Activated effector memory CD4-positive, alpha-beta T cell treated with anti-CD3 and anti-CD28 coated beads, Interleukin-2, amount 50 U/mL, for 16 hours (primary cell): Measurements from ENCODE around the gene SH3PXD2A.

ENCODE experiments used
- DNase-seq: peaks from one replicate; pipeline ENCODE4 v3.0.0-alpha.2; 2020

SH3PXD2A gene

DNA sequence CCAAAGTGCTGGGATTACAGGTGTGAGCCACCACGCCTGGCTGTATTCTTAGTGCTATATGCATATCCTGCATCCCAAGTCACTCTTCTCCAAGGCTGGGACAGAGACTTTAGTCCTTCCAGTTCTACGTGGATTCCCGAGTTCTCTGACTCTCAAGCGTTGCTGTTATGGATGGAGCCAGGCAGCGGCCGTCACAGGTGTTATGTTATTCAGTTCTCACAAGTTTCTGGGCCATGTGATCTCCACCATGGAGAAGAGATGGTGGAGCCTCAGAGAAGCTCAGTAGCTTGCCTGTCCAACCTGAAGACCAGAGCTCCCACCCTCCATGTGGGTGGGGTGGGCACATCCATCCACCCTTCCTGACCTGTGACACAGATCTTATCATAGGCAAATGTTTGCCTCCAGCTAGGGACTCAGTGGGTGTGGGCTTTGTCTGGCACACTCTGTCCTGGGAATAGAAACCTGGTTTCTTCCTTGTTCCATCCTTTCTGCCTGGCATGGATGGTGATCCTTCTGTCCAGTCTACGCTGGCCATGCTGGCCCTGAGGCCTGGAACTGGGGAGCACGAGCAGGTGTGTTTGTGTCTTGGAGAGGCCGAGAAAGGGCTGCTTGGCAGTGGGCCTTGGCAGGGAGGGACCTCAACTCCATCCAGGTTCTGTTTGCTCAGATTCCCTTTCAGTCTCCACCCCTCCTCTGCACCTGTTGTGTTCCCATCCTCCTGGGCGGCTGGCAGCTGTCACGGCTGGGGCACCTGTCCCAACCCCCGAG is 306.6 kb downstream of the SH3PXD2A start:
- DNase-seq, result no peak

DNA sequence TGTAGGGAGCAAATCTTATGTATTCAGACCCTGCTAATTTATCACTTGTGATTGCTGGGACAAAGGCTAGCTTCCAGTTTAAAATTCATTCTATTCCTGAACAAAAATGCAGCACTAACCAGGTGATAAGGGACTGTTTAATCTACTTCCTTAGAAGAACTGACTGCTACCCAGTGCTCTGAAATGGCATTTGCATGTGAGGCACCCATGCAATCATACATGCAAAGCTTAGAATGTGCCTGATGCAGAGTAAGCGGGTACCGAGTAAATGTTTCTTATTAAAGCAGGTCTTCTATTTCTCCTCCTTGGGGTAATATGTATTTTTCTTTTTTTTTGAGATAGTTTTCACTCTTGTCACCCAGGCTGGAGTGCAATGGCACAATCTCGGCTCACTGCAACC is 307.4 kb downstream of the SH3PXD2A start:
- DNase-seq, result no peak

DNA sequence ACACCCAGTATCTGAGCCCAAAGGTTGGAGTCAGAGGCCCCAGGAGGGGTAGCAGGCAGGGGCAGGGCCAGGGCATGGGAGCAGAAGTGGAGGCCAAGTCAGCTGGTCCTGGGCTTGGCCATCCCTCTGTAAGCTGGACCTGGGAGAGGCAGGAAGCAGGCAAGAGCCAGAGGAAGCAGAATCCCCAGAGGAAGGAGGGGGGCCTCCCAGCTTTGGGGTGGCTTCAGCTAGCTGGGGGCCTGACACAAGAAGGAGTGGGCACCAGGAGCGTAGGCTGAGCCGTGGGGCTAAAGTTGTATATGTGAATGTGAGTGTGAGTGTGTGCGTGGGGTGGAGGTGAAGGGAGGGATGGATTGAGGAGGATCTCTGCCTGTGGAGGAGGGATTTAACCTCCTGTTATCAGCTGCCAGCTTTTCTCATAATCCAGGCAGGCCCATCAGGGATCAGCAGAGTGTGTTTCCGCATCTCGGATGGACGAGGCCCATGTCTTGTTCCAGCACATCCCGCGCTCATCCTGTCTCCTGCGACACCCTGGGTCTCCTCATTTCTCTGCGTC is 307.9 kb downstream of the SH3PXD2A start:
- DNase-seq, result no peak

DNA sequence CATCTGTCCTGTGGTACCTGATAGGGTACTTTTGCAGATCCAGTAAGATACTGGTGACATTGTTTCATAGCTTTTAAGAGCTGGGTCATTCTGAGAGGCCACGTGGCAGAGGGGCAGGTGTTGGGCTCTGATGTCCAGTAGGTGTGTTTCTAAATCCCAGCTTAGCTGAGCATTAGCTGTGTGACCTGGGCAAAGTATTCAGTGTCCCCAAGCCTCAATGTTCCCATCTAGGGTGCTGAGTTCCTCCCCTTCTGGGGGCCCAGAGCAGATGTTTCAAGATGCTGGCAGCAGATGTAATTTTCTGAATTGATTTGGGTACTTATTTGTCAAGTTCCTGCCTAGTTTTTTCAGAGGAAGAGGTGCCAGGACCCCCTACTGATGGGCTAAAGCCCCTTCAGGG is 309.0 kb downstream of the SH3PXD2A start:
- no peak for DNase-seq

DNA sequence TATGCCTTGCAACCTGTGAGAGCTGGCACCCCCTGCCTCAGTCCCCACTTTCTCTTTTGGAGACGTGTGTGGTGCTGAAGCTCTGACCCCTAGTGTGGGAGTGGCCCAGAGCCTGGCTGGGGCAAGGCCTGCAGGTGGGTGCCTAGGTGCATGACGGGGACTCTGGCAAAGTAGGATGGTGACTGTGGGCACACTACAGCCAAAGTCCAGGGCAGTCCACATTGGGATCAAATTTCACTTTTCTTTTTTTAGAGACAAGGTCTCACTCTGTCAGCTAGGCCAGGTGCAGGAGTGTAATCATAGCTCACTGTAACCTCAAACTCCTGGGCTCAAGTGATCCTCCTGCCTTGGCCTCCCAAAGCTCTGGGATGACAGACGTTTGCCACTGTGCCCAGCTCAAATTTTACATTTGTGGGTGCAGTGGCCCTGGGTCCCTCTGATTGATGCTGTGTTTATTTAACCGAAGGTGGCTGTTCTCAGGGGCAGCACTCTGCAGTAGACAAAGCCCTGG is 309.6 kb downstream of the SH3PXD2A start:
- no peak for DNase-seq

DNA sequence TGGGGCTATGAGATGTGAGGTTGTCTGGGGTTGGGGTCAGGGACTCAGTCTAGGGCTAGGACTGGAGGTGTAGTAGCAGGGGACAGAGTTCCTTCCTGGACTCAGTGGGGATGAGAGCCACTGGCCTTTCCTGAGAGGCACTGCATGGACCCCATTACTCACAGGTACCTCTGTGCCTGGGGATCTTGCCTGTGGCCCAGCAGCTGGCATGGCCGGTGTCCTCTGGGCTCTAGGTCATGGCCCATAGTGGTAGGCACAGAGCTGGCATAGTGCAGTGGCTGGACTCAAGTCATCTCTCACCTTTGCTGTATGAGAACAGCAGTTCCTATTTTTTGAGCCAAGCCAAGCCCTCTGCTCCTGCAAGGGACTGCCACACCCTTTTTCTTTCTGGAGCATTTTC is 310.0 kb downstream of the SH3PXD2A start:
- no peak for DNase-seq

DNA sequence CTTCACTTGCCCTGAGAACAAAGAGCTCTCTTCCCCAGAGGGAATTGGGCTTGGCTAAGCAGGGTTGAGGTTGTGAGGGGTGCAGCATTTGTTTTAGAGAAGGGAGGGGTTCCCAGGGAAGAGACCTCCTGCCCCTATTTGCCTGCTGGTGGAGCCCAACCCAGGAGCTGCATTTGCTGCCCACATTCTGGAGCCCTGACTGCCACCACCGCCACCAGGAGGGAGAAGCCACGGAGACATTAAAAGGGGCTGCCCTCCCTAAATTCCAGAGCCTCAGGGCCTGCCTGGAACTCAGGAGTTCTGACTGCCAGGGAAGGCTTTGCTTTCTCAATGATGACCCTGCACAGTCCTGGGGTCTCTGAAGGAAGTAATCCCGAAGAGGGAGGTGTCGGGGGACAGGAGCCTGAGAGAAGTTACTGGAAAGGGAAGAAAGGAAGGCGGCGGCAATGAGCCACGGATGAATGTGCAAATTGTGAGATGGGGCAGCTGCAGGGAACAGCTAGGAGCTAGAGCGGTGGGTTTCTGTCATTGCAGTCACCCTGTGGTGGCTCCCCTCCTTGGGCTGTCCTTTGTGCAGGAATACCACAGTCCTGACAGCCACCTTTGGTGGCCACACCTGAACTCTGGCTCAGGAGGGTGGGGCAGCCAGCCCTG is 310.6 kb downstream of the SH3PXD2A start:
- DNase-seq, result no peak
